GM23338 (cell line): Measurements from ENCODE around the gene MAP3K21. TPM values are rescaled to one million over a fixed set of nuclear protein-coding genes. Genes with fewer than 3 reads are reported as not detected.

Source experiments
- ATAC-seq: fragments of 200-7000 bp; cut with Tn5 transposase; 3 replicates; pipeline ENCODE4 v1.9.1; 2020
- DNase-seq: peaks from one replicate; pipeline ENCODE4 v3.0.0-alpha.2; 2015; ENCODE audit warnings: low spot score
- H2AFZ ChIP-seq: fragments of 200-600 bp; sonication (generic); 2 replicates; pipeline ENCODE4 v1.8.0; 2016; ENCODE audit warnings: antibody characterized with exemption, mild to moderate bottlenecking, moderate library complexity
- H3F3A ChIP-seq: fragments of 200-600 bp; sonication (generic); replicated peaks from 2 replicates; pipeline ENCODE4 v1.8.0; 2017; ENCODE audit warnings: antibody characterized with exemption, mixed run types, low read depth
- H3K27ac ChIP-seq: fragments of 200-600 bp; sonication (generic); 2 replicates; pipeline ENCODE4 v1.6.1; 2016; ENCODE audit warnings: low read depth
- H3K27me3 ChIP-seq: fragments of 200-600 bp; sonication (generic); 2 replicates; pipeline ENCODE4 v1.8.0; 2016; ENCODE audit warnings: mild to moderate bottlenecking, mixed run types, moderate library complexity; ENCODE audit not compliant: insufficient read depth
- H3K36me3 ChIP-seq: fragments of 200-600 bp; sonication (generic); 2 replicates; pipeline ENCODE4 v1.8.0; 2016; ENCODE audit warnings: mild to moderate bottlenecking; ENCODE audit not compliant: insufficient read depth
- H3K4me1 ChIP-seq: fragments of 200-600 bp; sonication (generic); 2 replicates; pipeline ENCODE4 v1.8.0; 2016; ENCODE audit warnings: mild to moderate bottlenecking, moderate library complexity; ENCODE audit not compliant: insufficient read depth
- H3K4me2 ChIP-seq: fragments of 200-600 bp; sonication (generic); 2 replicates; pipeline ENCODE4 v1.7.1; 2017; ENCODE audit warnings: mixed run types
- H3K4me3 ChIP-seq: fragments of 200-600 bp; sonication (generic); 2 replicates; pipeline ENCODE4 v1.6.1; 2016; ENCODE audit warnings: mixed run types
- H3K79me2 ChIP-seq: fragments of 200-600 bp; sonication (generic); replicated peaks from 2 replicates; pipeline ENCODE4 v1.8.0; 2017; ENCODE audit warnings: mild to moderate bottlenecking; ENCODE audit not compliant: insufficient read depth
- H3K9me2 ChIP-seq: fragments of 200-600 bp; sonication (generic); 2 replicates; pipeline ENCODE4 v1.8.0; 2017; ENCODE audit not compliant: insufficient read depth
- H4K20me1 ChIP-seq: fragments of 200-600 bp; sonication (generic); replicated peaks from 2 replicates; pipeline ENCODE4 v1.8.0; 2017; ENCODE audit warnings: mild to moderate bottlenecking; ENCODE audit not compliant: insufficient read depth
- H3K27ac Mint-ChIP-seq: 2 replicates; pipeline ENCODE4 v1.8.0; 2020; ENCODE audit warnings: inconsistent platforms, mild to moderate bottlenecking, moderate library complexity, mixed read lengths
- H3K27me3 Mint-ChIP-seq: 3 replicates; pipeline ENCODE4 v1.8.0; 2022; ENCODE audit warnings: low read depth, mild to moderate bottlenecking, moderate library complexity, mixed read lengths, inconsistent platforms; ENCODE audit not compliant: insufficient read depth, poor library complexity
- H3K36me3 Mint-ChIP-seq: 3 replicates; pipeline ENCODE4 v1.8.0; 2021; ENCODE audit warnings: low read depth, mild to moderate bottlenecking, inconsistent platforms, moderate library complexity, mixed read lengths
- H3K4me1 Mint-ChIP-seq: 3 replicates; pipeline ENCODE4 v1.8.0; 2020; ENCODE audit warnings: mild to moderate bottlenecking, inconsistent platforms, mixed read lengths
- H3K4me3 Mint-ChIP-seq: 3 replicates; pipeline ENCODE4 v1.8.0; 2021; ENCODE audit warnings: moderate library complexity, mild to moderate bottlenecking, inconsistent platforms, mixed read lengths
- H3K9me3 Mint-ChIP-seq: 3 replicates; pipeline ENCODE4 v1.8.0; 2020; ENCODE audit warnings: moderate library complexity, mild to moderate bottlenecking, inconsistent platforms, mixed read lengths
- CREB1 ChIP-seq: fragments of 250-450 bp; sonication (Bioruptor Pico); IDR thresholded peaks from 2 replicates; pipeline ENCODE4 v1.5.0; 2020; ENCODE audit warnings: low read depth, mild to moderate bottlenecking, moderate library complexity
- CTCF ChIP-seq, 2 experiments: fragments of 200-600 bp in 1 of 2; sonication (generic) in 1 of 2; conservative IDR thresholded peaks; 2 replicates each; pipeline versions ENCODE4 v1.5.1 to v1.6.1; 2016 to 2017; ENCODE audit warnings: antibody characterized with exemption in 2 of 2, low read depth in 2 of 2, mild to moderate bottlenecking in 2 of 2, moderate library complexity in 1 of 2
- ETS1 ChIP-seq: IDR thresholded peaks from 2 replicates; pipeline ENCODE4 v1.6.1; 2016; ENCODE audit warnings: antibody characterized with exemption
- EZH2 ChIP-seq: fragments of 200-600 bp; sonication (generic); IDR thresholded peaks from one replicate; pipeline ENCODE4 v1.8.0; 2017; ENCODE audit warnings: antibody characterized with exemption, mild to moderate bottlenecking, low read depth; ENCODE audit not compliant: unreplicated experiment
- EZH2phosphoT487 ChIP-seq: fragments of 200-600 bp; sonication (generic); IDR thresholded peaks from one replicate; pipeline ENCODE4 v1.8.1; 2018; ENCODE audit warnings: antibody characterized with exemption; ENCODE audit not compliant: unreplicated experiment
- JUNB ChIP-seq: IDR thresholded peaks from one replicate; pipeline ENCODE4 v1.6.1; 2016; ENCODE audit warnings: antibody characterized with exemption; ENCODE audit not compliant: unreplicated experiment
- NANOG ChIP-seq: IDR thresholded peaks from 2 replicates; pipeline ENCODE4 v1.6.1; 2016; ENCODE audit warnings: antibody characterized with exemption, borderline replicate concordance
- POLR2AphosphoS5 ChIP-seq: IDR thresholded peaks from 2 replicates; pipeline ENCODE4 v1.6.1; 2016; ENCODE audit warnings: antibody characterized with exemption, low read depth
- REST ChIP-seq: IDR thresholded peaks from one replicate; pipeline ENCODE4 v1.6.1; 2018; ENCODE audit warnings: antibody characterized with exemption; ENCODE audit not compliant: unreplicated experiment
- STAT1 ChIP-seq: IDR thresholded peaks from one replicate; pipeline ENCODE4 v1.6.1; 2016; ENCODE audit warnings: antibody characterized with exemption; ENCODE audit not compliant: unreplicated experiment
- ZNF114 ChIP-seq: fragments of 250-450 bp; sonication (Bioruptor Pico); IDR thresholded peaks from 2 replicates; pipeline ENCODE4 v1.5.0; 2020; ENCODE audit warnings: mild to moderate bottlenecking, moderate library complexity
- ZNF331 ChIP-seq: fragments of 250-450 bp; sonication (Bioruptor Pico); IDR thresholded peaks from 2 replicates; pipeline ENCODE4 v1.5.0; 2020; ENCODE audit warnings: low read depth, mild to moderate bottlenecking, moderate library complexity
- ZNF462 ChIP-seq: fragments of 250-450 bp; sonication (Bioruptor Pico); IDR thresholded peaks from 2 replicates; pipeline ENCODE4 v1.5.0; 2020; ENCODE audit warnings: mild to moderate bottlenecking, moderate library complexity
- polyA plus RNA-seq: library from polyadenylated mRNA; unstranded; fragments of >200 nt; fragmentation: Nextera tagmentation; extraction: Ambion mirVana; gene quantifications from 2 replicates; pipeline ENCODE4 v1.2.1, GENCODE V29; 2016
- total RNA-seq: library from RNA; depleted of rRNA; stranded (reverse); fragments of >200 nt; shearing (Covaris generic); gene quantifications from 2 replicates; pipeline ENCODE4 v1.2.3, GENCODE V29; 2014

Gene MAP3K21
- total and polyA plus RNA-seq, 2 experiments from 2014 or later = 11.7 to 40.1 TPM

- TF ChIP-seq ZNF331 = no peak
Measured at GRCh38 chr1:233278631-233279030, 48.9 kb upstream of the MAP3K21 start (continued).

- TF ChIP-seq CTCF (conservative IDR thresholded peaks at IDR 0.05; ENCODE audit: low read depth in 2 of 2) (no peak), ETS1 (no peak), STAT1 (no peak), REST (no peak), ZNF331 (no peak), ZNF114 (CRISPR knock-in tag) (no peak), CREB1 (no peak), NANOG (no peak), POLR2AphosphoS5 (no peak), ZNF462 (CRISPR knock-in tag) (no peak), EZH2phosphoT487 (no peak), EZH2 (no peak), JUNB (no peak)
- H3F3A ChIP-seq = no peaks in the 10 kb centered on the region
- Mint-ChIP-seq H3K4me1 (peaks cover 47% of the 10 kb centered on the region), H3K27me3 (no peaks in the 10 kb centered on the region), H3K4me3 (no peak overlapping the region), H3K9me3 (no peaks in the 10 kb centered on the region), H3K36me3 (peaks cover 47% of the 10 kb centered on the region), H3K27ac (no peak overlapping the region)
- peaks cover 100% of the 10 kb centered on the region for H3K79me2 ChIP-seq
- ATAC-seq = no peak
- no peak overlapping the region for H3K27ac ChIP-seq
- peaks cover 41% of the 10 kb centered on the region for H4K20me1 ChIP-seq
- H3K9me2 ChIP-seq = peaks cover 3% of the 10 kb centered on the region; the same call in 1 of the 2 replicates
- no peak overlapping the region for H2AFZ ChIP-seq
- H3K4me2 ChIP-seq = no peak overlapping the region
- H3K4me3 ChIP-seq = no peak overlapping the region
- H3K4me1 ChIP-seq = peaks cover 33% of the 10 kb centered on the region
- no peaks in the 10 kb centered on the region for H3K36me3 ChIP-seq
- no peaks in the 10 kb centered on the region for H3K27me3 ChIP-seq
- no peak for DNase-seq
Measured at GRCh38 chr1:233279971-233280370, 47.6 kb upstream of the MAP3K21 start.
